Colonic mucosa (tissue), 4 donors: ENCODE results near the gene HLA-DRA. TPM values are rescaled to one million over a fixed set of nuclear protein-coding genes. Genes with fewer than 3 reads are reported as not detected.

Experiments used
- DNase-seq: peaks from one replicate; pipeline ENCODE4 v3.0.0-alpha.2; 2020
- H3K27ac ChIP-seq: fragments of 200-600 bp; one replicate; pipeline ENCODE4 v1.8.0; 2021
- H3K27me3 ChIP-seq: fragments of 200-600 bp; one replicate; pipeline ENCODE4 v1.8.0; 2021
- H3K36me3 ChIP-seq: fragments of 200-600 bp; one replicate; pipeline ENCODE4 v1.8.0; 2021
- H3K4me1 ChIP-seq: fragments of 200-600 bp; one replicate; pipeline ENCODE4 v1.8.0; 2021; ENCODE audit warnings: mild to moderate bottlenecking
- H3K4me3 ChIP-seq: fragments of 200-600 bp; one replicate; pipeline ENCODE4 v1.8.0; 2021
- H3K9ac ChIP-seq, 2 donors: one replicate each; pipeline ENCODE4 v1.7.0; 2013; ENCODE audit warnings: control low read depth in 2 of 2, low read depth in 2 of 2, low read length in 2 of 2
- H3K9me3 ChIP-seq: fragments of 200-600 bp; one replicate; pipeline ENCODE4 v1.8.0; 2021
- CTCF ChIP-seq: fragments of 200-600 bp; IDR thresholded peaks from one replicate; pipeline ENCODE4 v1.8.0; 2022; ENCODE audit warnings: antibody characterized with exemption, mild to moderate bottlenecking
- intact Hi-C: fragments of 100-400 bp; cut with DNase I; formaldehyde crosslinking; loops from one replicate; pipeline ENCODE4 v1.14.1; 2022
- total RNA-seq, 2 donors: library from RNA; stranded (reverse); fragmentation: NEBNext Ultra II Directional in 1 of 2; extraction: Animal tissue kit (Norgen Biotek cat#: 25700) in 1 of 2; gene quantifications; one replicate each; pipeline ENCODE4 v1.2.1, GENCODE V29; 2021
- donor health status: healthy.
- donor health status: DM: no; HTN: no; CAD: no.
- donor health status: DM: no; HTN: no; CAD: no.

HLA-DRA gene
- total RNA-seq, 2 donors from 2014 or later: 44.3 to 185 TPM

GRCh38 chr6:32401284-32401963 is 38.3 kb upstream of the HLA-DRA start:
- Histone ChIP-seq H3K36me3 (no peaks in the 10 kb centered on the region), H3K9ac (no peak overlapping the region), H3K27me3 (peaks cover 13% of the 10 kb centered on the region), H3K9me3 (no peaks in the 10 kb centered on the region), H3K4me1 (no peaks in the 10 kb centered on the region), H3K27ac (no peak overlapping the region), H3K4me3 (no peak overlapping the region)
- DNase-seq: no peak
- intact Hi-C loops: no loop called here
- TF ChIP-seq CTCF: no peak

DNA sequence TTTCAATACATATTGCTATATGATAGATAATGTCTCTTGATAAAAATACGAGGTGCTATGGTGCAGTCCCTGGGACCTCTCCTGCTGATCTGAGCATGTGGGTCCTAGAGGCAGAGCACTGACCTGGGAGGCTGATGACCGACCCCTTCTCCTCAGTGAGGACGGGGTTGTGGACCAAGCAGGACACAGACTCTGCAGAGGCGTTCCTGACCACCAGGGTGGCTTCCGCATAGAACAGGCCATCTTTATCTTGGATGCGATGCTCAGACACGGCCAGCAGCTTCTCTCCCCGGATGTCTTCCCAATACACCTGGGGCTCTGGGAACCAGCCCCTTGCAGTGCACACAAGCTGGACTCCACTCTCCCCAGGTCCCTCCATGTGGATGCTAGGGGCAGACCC is 36.9 kb upstream of the HLA-DRA start:
- Histone ChIP-seq H3K9ac (no peak overlapping the region), H3K4me3 (no peak overlapping the region), H3K27me3 (peaks cover 13% of the 10 kb centered on the region), H3K4me1 (no peaks in the 10 kb centered on the region), H3K9me3 (no peaks in the 10 kb centered on the region), H3K36me3 (no peaks in the 10 kb centered on the region), H3K27ac (no peak overlapping the region)
- no peak for DNase-seq
- intact Hi-C loops: no loop called here
- TF ChIP-seq CTCF: no peak

- intact Hi-C loops: no loop called here
- H3K27me3 ChIP-seq: peaks cover 20% of the 10 kb centered on the region
- TF ChIP-seq CTCF: no peak
- DNase-seq: no peak
- H3K4me1 ChIP-seq: no peaks in the 10 kb centered on the region
- H3K4me3 ChIP-seq: no peak overlapping the region
- no peak overlapping the region for H3K9ac ChIP-seq
- H3K36me3 ChIP-seq: no peaks in the 10 kb centered on the region
- no peaks in the 10 kb centered on the region for H3K9me3 ChIP-seq
- H3K27ac ChIP-seq: no peak overlapping the region
These were observed 34.0 kb upstream of the HLA-DRA start for GRCh38 chr6:32405656-32406055.

- H3K4me3 ChIP-seq: no peak overlapping the region
- TF ChIP-seq CTCF: no peak
- no peak overlapping the region for H3K27ac ChIP-seq
- H3K27me3 ChIP-seq: peaks cover 20% of the 10 kb centered on the region
- H3K36me3 ChIP-seq: no peaks in the 10 kb centered on the region
- no peaks in the 10 kb centered on the region for H3K4me1 ChIP-seq
- H3K9me3 ChIP-seq: no peaks in the 10 kb centered on the region
- no peak for DNase-seq
- no peak overlapping the region for H3K9ac ChIP-seq
- intact Hi-C loops: no loop called here
These were observed 33.5 kb upstream of the HLA-DRA start for GRCh38 chr6:32406197-32406596.

GRCh38 chr6:32406857-32407256 is 32.8 kb upstream of the HLA-DRA start, which contains the start of gene BTNL2:
TSS of gene BTNL2 (minus strand) at chr6:32407181. CDS start at chr6:32407123, 58 bp downstream.
- no peak within 1 kb of the TSS for H3K4me3 ChIP-seq
- H3K9ac ChIP-seq: no peak within 1 kb of the TSS
- DNase-seq: no peak
- TF ChIP-seq CTCF: no peak
- peaks cover 20% of the 10 kb centered on the region for H3K27me3 ChIP-seq
- H3K4me1 ChIP-seq: no peaks in the 10 kb centered on the region
- H3K36me3 ChIP-seq: no peaks in the 10 kb centered on the region
- H3K27ac ChIP-seq: no peak within 1 kb of the TSS
- no peaks in the 10 kb centered on the region for H3K9me3 ChIP-seq
- intact Hi-C loops: no loop called here
